Activated naive CD8-positive, alpha-beta T cell treated with anti-CD3 and anti-CD28 coated beads for 36 hours (primary cell): ENCODE measurements around the gene MAP3K8. TPM values are rescaled to one million over a fixed set of nuclear protein-coding genes. Genes with fewer than 3 reads are reported as not detected.

Experiments used
- DNase-seq: peaks from one replicate; pipeline ENCODE4 v3.0.0; 2021
- H3K27ac Mint-ChIP-seq: one replicate; pipeline ENCODE4 v1.8.0; 2022; ENCODE audit warnings: mild to moderate bottlenecking, moderate library complexity, mixed read lengths
- H3K27me3 Mint-ChIP-seq: one replicate; pipeline ENCODE4 v1.8.0; 2022; ENCODE audit warnings: mild to moderate bottlenecking, mixed read lengths
- H3K36me3 Mint-ChIP-seq: one replicate; pipeline ENCODE4 v1.8.0; 2021; ENCODE audit warnings: mild to moderate bottlenecking, mixed read lengths
- H3K4me1 Mint-ChIP-seq: one replicate; pipeline ENCODE4 v1.8.0; 2021; ENCODE audit warnings: mixed read lengths
- H3K4me3 Mint-ChIP-seq: one replicate; pipeline ENCODE4 v1.8.0; 2022; ENCODE audit warnings: mild to moderate bottlenecking, moderate library complexity, mixed read lengths
- H3K9me3 Mint-ChIP-seq: one replicate; pipeline ENCODE4 v1.8.0; 2022; ENCODE audit warnings: mixed read lengths
- total RNA-seq, 2 experiments: library from RNA; stranded (reverse); gene quantifications; one replicate each; pipeline ENCODE4 v1.2.3, GENCODE V29; 2021

Gene MAP3K8
- total RNA-seq = 10 to 100 TPM; 18.0 to 18.5 TPM

GRCh38 chr10:30433730-30434272 is at the start of gene MAP3K8:
TSS of gene MAP3K8 (plus strand) at chr10:30434184. CDS start at chr10:30438939, 4,755 bp downstream.
- DNase-seq = peak; percentile 90
- peaks cover 47% of the 10 kb centered on the region for H3K4me1 Mint-ChIP-seq

GRCh38 chr10:30384701-30385201 is 49.2 kb upstream of the MAP3K8 start:
- H3K4me1 Mint-ChIP-seq = no peaks in the 10 kb centered on the region
- no peak overlapping the region for H3K27ac Mint-ChIP-seq
- no peaks in the 10 kb centered on the region for H3K9me3 Mint-ChIP-seq
- H3K27me3 Mint-ChIP-seq = peaks cover 7% of the 10 kb centered on the region
- H3K4me3 Mint-ChIP-seq = no peak overlapping the region
- H3K36me3 Mint-ChIP-seq = no peaks in the 10 kb centered on the region
- DNase-seq = no peak

More at GRCh38 chr10:30433730-30434272, at the start of gene MAP3K8:
- Mint-ChIP-seq H3K27ac (peak within 1 kb of the TSS; percentile 88), H3K27me3 (peaks cover 4% of the 10 kb centered on the region), H3K4me3 (peak within 1 kb of the TSS; percentile 89), H3K9me3 (no peaks in the 10 kb centered on the region), H3K36me3 (peaks cover 28% of the 10 kb centered on the region)

GRCh38 chr10:30386801-30387588 is 47.0 kb upstream of the MAP3K8 start:
- Mint-ChIP-seq H3K27ac (no peak overlapping the region), H3K9me3 (no peaks in the 10 kb centered on the region), H3K4me3 (no peak overlapping the region), H3K4me1 (no peaks in the 10 kb centered on the region), H3K27me3 (peaks cover 7% of the 10 kb centered on the region), H3K36me3 (no peaks in the 10 kb centered on the region)
- DNase-seq = no peak

- no peak overlapping the region for H3K4me3 Mint-ChIP-seq
- DNase-seq = no peak
- H3K36me3 Mint-ChIP-seq = no peaks in the 10 kb centered on the region
- H3K27me3 Mint-ChIP-seq = peaks cover 9% of the 10 kb centered on the region
- H3K4me1 Mint-ChIP-seq = peaks cover 3% of the 10 kb centered on the region
- H3K27ac Mint-ChIP-seq = no peak overlapping the region
- H3K9me3 Mint-ChIP-seq = no peaks in the 10 kb centered on the region
Measured at GRCh38 chr10:30387646-30388243, 46.2 kb upstream of the MAP3K8 start.

GRCh38 chr10:30389543-30389942 is 44.4 kb upstream of the MAP3K8 start:
- H3K4me1 Mint-ChIP-seq = peaks cover 3% of the 10 kb centered on the region
- no peaks in the 10 kb centered on the region for H3K36me3 Mint-ChIP-seq
- H3K9me3 Mint-ChIP-seq = no peaks in the 10 kb centered on the region
- H3K27me3 Mint-ChIP-seq = peaks cover 18% of the 10 kb centered on the region
- no peak overlapping the region for H3K27ac Mint-ChIP-seq
- H3K4me3 Mint-ChIP-seq = no peak overlapping the region
- DNase-seq = no peak

GRCh38 chr10:30390207-30390606 is 43.8 kb upstream of the MAP3K8 start:
- peaks cover 23% of the 10 kb centered on the region for H3K27me3 Mint-ChIP-seq
- peaks cover 3% of the 10 kb centered on the region for H3K4me1 Mint-ChIP-seq
- H3K27ac Mint-ChIP-seq = no peak overlapping the region
- H3K36me3 Mint-ChIP-seq = no peaks in the 10 kb centered on the region
- no peak overlapping the region for H3K4me3 Mint-ChIP-seq
- no peaks in the 10 kb centered on the region for H3K9me3 Mint-ChIP-seq
- no peak for DNase-seq

GRCh38 chr10:30391266-30391665 is 42.7 kb upstream of the MAP3K8 start:
- no peaks in the 10 kb centered on the region for H3K9me3 Mint-ChIP-seq
- H3K4me3 Mint-ChIP-seq = no peak overlapping the region
- no peak for DNase-seq
- H3K4me1 Mint-ChIP-seq = peaks cover 3% of the 10 kb centered on the region
- no peaks in the 10 kb centered on the region for H3K36me3 Mint-ChIP-seq
- H3K27ac Mint-ChIP-seq = no peak overlapping the region
- peaks cover 23% of the 10 kb centered on the region for H3K27me3 Mint-ChIP-seq

- peak; percentile 68 for DNase-seq
- Mint-ChIP-seq H3K4me3 (no peak overlapping the region), H3K27ac (no peak overlapping the region), H3K9me3 (no peaks in the 10 kb centered on the region), H3K27me3 (peaks cover 17% of the 10 kb centered on the region), H3K36me3 (no peaks in the 10 kb centered on the region), H3K4me1 (peaks cover 3% of the 10 kb centered on the region)
Measured at GRCh38 chr10:30392564-30392990, 41.4 kb upstream of the MAP3K8 start.

- H3K36me3 Mint-ChIP-seq = no peaks in the 10 kb centered on the region
- H3K4me3 Mint-ChIP-seq = no peak overlapping the region
- no peaks in the 10 kb centered on the region for H3K9me3 Mint-ChIP-seq
- DNase-seq = no peak
- H3K4me1 Mint-ChIP-seq = peaks cover 23% of the 10 kb centered on the region
- peaks cover 23% of the 10 kb centered on the region for H3K27me3 Mint-ChIP-seq
- H3K27ac Mint-ChIP-seq = no peak overlapping the region
Measured at GRCh38 chr10:30396293-30396692, 37.7 kb upstream of the MAP3K8 start.

- DNase-seq = no peak
- Mint-ChIP-seq H3K9me3 (no peaks in the 10 kb centered on the region), H3K27ac (no peak overlapping the region), H3K4me1 (peaks cover 23% of the 10 kb centered on the region), H3K36me3 (no peaks in the 10 kb centered on the region), H3K27me3 (peaks cover 23% of the 10 kb centered on the region), H3K4me3 (no peak overlapping the region)
Measured at GRCh38 chr10:30396698-30397097, 37.3 kb upstream of the MAP3K8 start.

- Mint-ChIP-seq H3K4me3 (no peak overlapping the region), H3K36me3 (no peaks in the 10 kb centered on the region), H3K4me1 (peaks cover 20% of the 10 kb centered on the region), H3K27ac (no peak overlapping the region), H3K27me3 (peaks cover 22% of the 10 kb centered on the region), H3K9me3 (no peaks in the 10 kb centered on the region)
- no peak for DNase-seq
Measured at GRCh38 chr10:30398193-30398592, 35.8 kb upstream of the MAP3K8 start.

- Mint-ChIP-seq H3K36me3 (no peaks in the 10 kb centered on the region), H3K4me1 (peaks cover 20% of the 10 kb centered on the region), H3K27me3 (peaks cover 18% of the 10 kb centered on the region), H3K9me3 (no peaks in the 10 kb centered on the region), H3K4me3 (no peak overlapping the region), H3K27ac (no peak overlapping the region)
- no peak for DNase-seq
Measured at GRCh38 chr10:30398788-30399187, 35.2 kb upstream of the MAP3K8 start.

GRCh38 chr10:30403494-30403893 is 30.5 kb upstream of the MAP3K8 start:
- H3K4me1 Mint-ChIP-seq = peaks cover 13% of the 10 kb centered on the region
- no peak overlapping the region for H3K27ac Mint-ChIP-seq
- no peak overlapping the region for H3K4me3 Mint-ChIP-seq
- no peak for DNase-seq
- peaks cover 11% of the 10 kb centered on the region for H3K27me3 Mint-ChIP-seq
- peaks cover 3% of the 10 kb centered on the region for H3K36me3 Mint-ChIP-seq
- H3K9me3 Mint-ChIP-seq = peaks cover 7% of the 10 kb centered on the region

GRCh38 chr10:30404540-30404939 is 29.4 kb upstream of the MAP3K8 start:
- Mint-ChIP-seq H3K4me1 (peaks cover 6% of the 10 kb centered on the region), H3K27ac (no peak overlapping the region), H3K27me3 (peaks cover 11% of the 10 kb centered on the region), H3K36me3 (peaks cover 3% of the 10 kb centered on the region), H3K9me3 (peaks cover 7% of the 10 kb centered on the region), H3K4me3 (no peak overlapping the region)
- no peak for DNase-seq

- Mint-ChIP-seq H3K36me3 (no peaks in the 10 kb centered on the region), H3K27me3 (no peaks in the 10 kb centered on the region), H3K4me1 (peaks cover 2% of the 10 kb centered on the region), H3K27ac (no peak overlapping the region), H3K9me3 (no peaks in the 10 kb centered on the region), H3K4me3 (no peak overlapping the region)
- no peak for DNase-seq
Measured at GRCh38 chr10:30411263-30411662, 22.7 kb upstream of the MAP3K8 start.
